NOMO-1 (cell line): ENCODE results near the gene CCNE1.

ENCODE experiments used
- DNase-seq, 2 experiments: peaks; one replicate each; lab custom pipeline; 2025; ENCODE audit not compliant: unreplicated experiment in 2 of 2; lab: John Stamatoyannopoulos, UW

CCNE1 gene

DNA sequence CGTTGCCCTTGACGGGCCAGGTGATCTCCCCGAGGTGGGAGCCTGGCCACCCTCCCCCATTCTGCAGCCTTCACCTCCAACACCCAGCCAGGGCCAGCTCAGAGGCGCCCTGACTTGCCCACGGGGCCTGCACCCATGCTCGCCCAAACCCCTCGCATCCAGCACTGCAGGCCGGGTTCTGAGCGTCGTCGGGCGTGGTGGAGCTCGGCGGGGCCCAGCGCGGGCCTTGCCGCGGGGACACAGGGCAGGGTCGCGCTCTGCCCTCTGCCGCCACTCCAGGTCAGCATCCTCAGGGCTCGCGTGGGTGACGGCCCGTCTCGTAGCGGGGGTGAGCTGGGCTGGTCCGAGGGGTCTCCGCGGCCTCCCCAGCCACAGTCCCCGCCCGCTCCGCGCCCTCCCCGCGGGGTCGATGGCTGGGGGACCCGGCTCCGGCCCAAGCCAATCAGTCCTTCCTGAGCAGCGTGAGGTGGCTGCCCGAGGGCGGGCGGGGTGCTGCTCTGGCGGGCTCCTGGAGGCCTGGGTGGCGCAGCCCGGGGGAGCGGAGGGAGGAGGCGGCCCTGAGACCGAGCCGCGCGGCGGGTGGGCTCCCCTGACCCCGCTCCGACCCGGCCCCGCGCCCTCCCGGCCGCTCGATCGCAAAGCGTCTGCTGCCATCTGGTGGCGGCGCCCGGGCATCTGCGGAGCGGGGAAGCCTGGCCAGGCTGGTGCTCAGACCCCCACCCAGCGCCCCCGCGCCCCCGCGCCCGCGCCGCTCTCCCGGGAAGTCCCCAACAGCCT, 61.4 kb downstream of the CCNE1 start:
- DNase-seq = peak in 1 of 2 experiments; percentile 36
